SU-DHL-6 (cell line): Measurements from ENCODE around the gene HDGFL2.

Experiments used
- H2AFZ ChIP-seq: fragments of 200-600 bp; sonication (generic); 2 replicates; pipeline ENCODE4 v1.6.1; 2014; ENCODE audit warnings: low read depth, mild to moderate bottlenecking, moderate library complexity, mixed read lengths, antibody characterized with exemption, low read length; ENCODE audit not compliant: severe bottlenecking
- H3F3A ChIP-seq: fragments of 200-600 bp; shearing (Covaris generic); 2 replicates; pipeline ENCODE4 v1.6.0; 2016; ENCODE audit warnings: antibody characterized with exemption, mild to moderate bottlenecking; ENCODE audit not compliant: insufficient read depth
- H3K27ac ChIP-seq: fragments of 200-600 bp; sonication (generic); 2 replicates; pipeline ENCODE4 v1.5.1; 2016; ENCODE audit warnings: low read depth, mild to moderate bottlenecking, low read length, moderate library complexity, mixed read lengths
- H3K27me3 ChIP-seq: fragments of 200-600 bp; sonication (generic), shearing (Covaris generic); 2 replicates; pipeline ENCODE4 v1.6.0; 2014; ENCODE audit warnings: mild to moderate bottlenecking, low read length
- H3K36me3 ChIP-seq: fragments of 200-600 bp; sonication (generic); 2 replicates; pipeline ENCODE4 v1.6.1; 2014; ENCODE audit warnings: mild to moderate bottlenecking, low read length, mixed read lengths
- H3K4me2 ChIP-seq: fragments of 300-600, 200-600 bp; shearing (Covaris generic), sonication (generic); 2 replicates; pipeline ENCODE4 v1.6.0; 2014; ENCODE audit warnings: low read length, low read depth, mild to moderate bottlenecking; ENCODE audit not compliant: poor library complexity, severe bottlenecking
- H3K4me3 ChIP-seq: fragments of 200-600 bp; sonication (generic); 2 replicates; pipeline ENCODE4 v1.5.1; 2014; ENCODE audit warnings: antibody characterized with exemption, low read length, mild to moderate bottlenecking, mixed read lengths; ENCODE audit not compliant: insufficient read depth, poor library complexity, severe bottlenecking
- H3K79me2 ChIP-seq: fragments of 200-600 bp; sonication (generic); 2 replicates; pipeline ENCODE4 v1.6.1; 2014; ENCODE audit warnings: mild to moderate bottlenecking, low read length, moderate library complexity; ENCODE audit not compliant: insufficient read depth
- H3K9ac ChIP-seq: fragments of 200-600 bp; sonication (generic); 2 replicates; pipeline ENCODE4 v1.7.0; 2014; ENCODE audit warnings: mild to moderate bottlenecking, low read length
- H3K9me2 ChIP-seq: fragments of 200-600 bp; sonication (generic); replicated peaks from 2 replicates; pipeline ENCODE4 v1.6.1; 2014; ENCODE audit warnings: low read length; ENCODE audit not compliant: insufficient read depth
- H3K9me3 ChIP-seq: fragments of 200-600 bp; sonication (generic); 2 replicates; pipeline ENCODE4 v1.6.1; 2014; ENCODE audit warnings: low read length, mixed read lengths; ENCODE audit not compliant: insufficient read depth
- H4K20me1 ChIP-seq: fragments of 200-600 bp; sonication (generic); 2 replicates; pipeline ENCODE4 v1.6.1; 2014; ENCODE audit warnings: low read depth, mild to moderate bottlenecking, antibody characterized with exemption, low read length, moderate library complexity, mixed read lengths
- EZH2phosphoT487 ChIP-seq: fragments of 200-600 bp; sonication (generic), shearing (Covaris generic); conservative IDR thresholded peaks from 2 replicates; pipeline ENCODE4 v1.6.1; 2018; ENCODE audit warnings: mild to moderate bottlenecking, antibody characterized with exemption, low read length, moderate library complexity, mixed read lengths
- TF ChIP-seq, protein P1 (sequence below): fragments of 200-600 bp; sonication (generic); IDR thresholded peaks from one replicate; pipeline ENCODE4 v1.5.1; 2017; ENCODE audit warnings: antibody characterized with exemption, mild to moderate bottlenecking, low read length, moderate library complexity; ENCODE audit not compliant: insufficient read depth, poor library complexity, severe bottlenecking

Gene HDGFL2

GRCh38 chr19:4434391-4434790, 37.7 kb upstream of the HDGFL2 start:
- Histone ChIP-seq H3K36me3 (no peaks in the 10 kb centered on the region; the same call in 1 of the 2 replicates), H3K9me2 (no peaks in the 10 kb centered on the region), H3K4me3 (no peak overlapping the region), H4K20me1 (no peaks in the 10 kb centered on the region), H3K27me3 (no peaks in the 10 kb centered on the region), H3K4me2 (no peak overlapping the region), H3K27ac (no peak overlapping the region), H3K9me3 (no peaks in the 10 kb centered on the region), H3F3A (no peaks in the 10 kb centered on the region), H3K9ac (no peak overlapping the region), H2AFZ (no peak overlapping the region), H3K79me2 (peaks cover 11% of the 10 kb centered on the region; the same call in 1 of the 2 replicates)
- no peak for TF ChIP-seq EZH2phosphoT487
- TF ChIP-seq, protein P1, sequence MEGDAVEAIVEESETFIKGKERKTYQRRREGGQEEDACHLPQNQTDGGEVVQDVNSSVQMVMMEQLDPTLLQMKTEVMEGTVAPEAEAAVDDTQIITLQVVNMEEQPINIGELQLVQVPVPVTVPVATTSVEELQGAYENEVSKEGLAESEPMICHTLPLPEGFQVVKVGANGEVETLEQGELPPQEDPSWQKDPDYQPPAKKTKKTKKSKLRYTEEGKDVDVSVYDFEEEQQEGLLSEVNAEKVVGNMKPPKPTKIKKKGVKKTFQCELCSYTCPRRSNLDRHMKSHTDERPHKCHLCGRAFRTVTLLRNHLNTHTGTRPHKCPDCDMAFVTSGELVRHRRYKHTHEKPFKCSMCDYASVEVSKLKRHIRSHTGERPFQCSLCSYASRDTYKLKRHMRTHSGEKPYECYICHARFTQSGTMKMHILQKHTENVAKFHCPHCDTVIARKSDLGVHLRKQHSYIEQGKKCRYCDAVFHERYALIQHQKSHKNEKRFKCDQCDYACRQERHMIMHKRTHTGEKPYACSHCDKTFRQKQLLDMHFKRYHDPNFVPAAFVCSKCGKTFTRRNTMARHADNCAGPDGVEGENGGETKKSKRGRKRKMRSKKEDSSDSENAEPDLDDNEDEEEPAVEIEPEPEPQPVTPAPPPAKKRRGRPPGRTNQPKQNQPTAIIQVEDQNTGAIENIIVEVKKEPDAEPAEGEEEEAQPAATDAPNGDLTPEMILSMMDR = no peak

GRCh38 chr19:4436231-4436630, 35.9 kb upstream of the HDGFL2 start:
- Histone ChIP-seq H3K4me2 (no peak overlapping the region), H3K4me3 (no peak overlapping the region), H3K9me3 (no peaks in the 10 kb centered on the region), H3K36me3 (peaks cover 4% of the 10 kb centered on the region; the same call in 1 of the 2 replicates), H3F3A (no peaks in the 10 kb centered on the region), H4K20me1 (no peaks in the 10 kb centered on the region), H3K9me2 (no peaks in the 10 kb centered on the region), H3K27ac (no peak overlapping the region), H3K79me2 (peaks cover 11% of the 10 kb centered on the region; the same call in 1 of the 2 replicates), H3K9ac (no peak overlapping the region), H3K27me3 (no peaks in the 10 kb centered on the region), H2AFZ (no peak overlapping the region)
- TF ChIP-seq EZH2phosphoT487 = no peak
- TF ChIP-seq, protein P1 = no peak

- no peak overlapping the region for H3K9ac ChIP-seq
- H3K4me2 ChIP-seq = no peak overlapping the region
- H2AFZ ChIP-seq = no peak overlapping the region
- no peaks in the 10 kb centered on the region for H3K27me3 ChIP-seq
- H3K36me3 ChIP-seq = peaks cover 4% of the 10 kb centered on the region; the same call in 1 of the 2 replicates
- no peak overlapping the region for H3K4me3 ChIP-seq
- no peaks in the 10 kb centered on the region for H3K9me3 ChIP-seq
- no peaks in the 10 kb centered on the region for H3K9me2 ChIP-seq
- H3F3A ChIP-seq = no peaks in the 10 kb centered on the region
- peaks cover 11% of the 10 kb centered on the region; the same call in 1 of the 2 replicates for H3K79me2 ChIP-seq
- H3K27ac ChIP-seq = no peak overlapping the region
- H4K20me1 ChIP-seq = no peaks in the 10 kb centered on the region
- TF ChIP-seq EZH2phosphoT487 = no peak
- TF ChIP-seq, protein P1 = no peak
Measured at GRCh38 chr19:4437103-4437502, 35.0 kb upstream of the HDGFL2 start.
